Embryonic facial prominence (tissue), 1 donor: ENCODE results near the gene TRPM3.
"Not testable (repeated sequence)": the region's sequence is repeated elsewhere in the genome, so short reads cannot be mapped to it uniquely, and the experiment has no call there.

ENCODE experiments used
- DNase-seq: peaks from one replicate; pipeline ENCODE4 v3.0.0-alpha.2; 2016; ENCODE audit errors: extremely low spot score

TRPM3 gene

DNA sequence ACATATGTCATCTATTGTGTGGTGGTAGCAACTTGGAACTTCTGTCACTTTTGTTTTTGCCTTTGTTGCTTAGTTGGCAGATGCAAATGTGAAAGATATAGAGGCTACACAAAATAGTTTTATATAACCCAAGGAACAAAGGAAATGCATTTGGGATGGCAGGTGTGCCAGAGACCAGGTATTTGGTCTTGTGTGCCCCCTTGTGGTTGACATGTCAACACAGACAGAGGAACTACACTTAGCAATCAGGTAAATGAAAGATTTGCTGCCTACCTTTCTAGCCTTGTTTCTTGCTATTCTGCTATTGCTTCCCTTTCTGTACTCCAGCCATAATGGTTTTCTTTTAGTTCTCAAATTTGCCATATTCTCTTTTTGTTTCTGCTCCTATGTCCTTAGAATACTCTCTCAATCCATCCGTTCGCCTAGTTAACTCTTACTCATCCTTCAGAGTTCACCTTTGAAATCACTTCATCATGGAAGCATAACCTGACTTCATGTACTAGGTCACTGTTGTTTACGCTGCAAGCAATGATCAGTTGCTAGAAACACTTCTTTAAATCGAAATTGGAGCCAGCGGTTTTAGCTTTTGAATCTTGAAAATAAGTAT, 119.5 kb downstream of the TRPM3 start:
- DNase-seq, result no peak

DNA sequence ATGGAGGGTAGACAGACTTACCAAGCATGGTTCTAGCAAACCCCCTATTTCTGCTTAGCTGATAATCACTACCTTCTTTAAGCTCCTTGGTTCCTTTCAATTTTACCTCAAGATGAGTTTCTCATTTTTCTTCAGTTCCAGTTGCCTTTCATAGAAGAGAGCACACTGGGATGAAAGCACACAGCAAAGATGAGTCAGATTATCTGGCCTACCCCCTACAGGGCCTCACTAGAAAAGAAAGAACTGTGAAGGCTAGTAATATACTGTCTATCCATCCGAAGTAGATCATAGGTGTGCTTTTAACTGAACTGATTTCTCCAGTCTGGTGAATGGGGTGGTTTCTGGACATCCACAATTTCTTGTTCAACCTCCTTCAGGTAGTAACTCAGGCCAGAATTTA, 122.5 kb downstream of the TRPM3 start:
- DNase-seq, result no peak

DNA sequence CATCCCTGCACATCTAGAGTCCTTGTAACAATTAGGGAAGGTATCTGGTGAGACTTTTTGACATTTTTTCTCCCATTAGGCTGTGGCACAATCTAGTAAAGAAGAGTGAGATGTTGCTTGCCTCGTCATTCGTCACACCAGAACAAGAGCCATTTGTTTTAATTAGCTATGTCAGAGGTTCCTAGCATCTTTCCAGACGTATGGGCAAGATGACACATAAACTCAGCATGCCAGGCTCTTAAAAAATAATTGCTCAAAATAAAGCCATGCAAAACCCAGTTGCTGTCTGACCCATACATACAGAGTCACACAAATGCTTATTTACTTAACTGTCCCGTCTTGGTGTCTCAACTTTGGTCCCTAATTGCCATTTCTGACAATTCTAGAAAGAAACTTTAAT, 125.9 kb downstream of the TRPM3 start:
- no peak for DNase-seq

DNA sequence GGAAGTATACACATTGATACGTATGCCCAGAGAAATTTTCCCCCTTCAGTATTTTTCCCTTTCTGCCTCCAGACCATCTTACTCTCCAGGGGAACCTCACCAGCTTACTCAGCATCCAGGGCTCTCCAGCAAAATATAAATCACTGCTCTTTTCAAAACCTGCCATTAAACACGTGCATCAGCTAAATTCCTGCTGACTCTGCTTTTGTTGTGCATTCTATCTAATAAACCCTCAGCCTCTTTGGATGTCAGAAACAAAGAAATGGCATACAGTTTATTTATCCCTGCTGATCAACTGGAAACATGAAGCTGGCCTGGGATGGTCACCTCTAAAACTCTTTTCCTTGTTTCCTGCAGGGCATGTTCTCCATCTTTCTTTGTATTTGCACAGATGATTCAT, 126.8 kb downstream of the TRPM3 start:
- no peak for DNase-seq

DNA sequence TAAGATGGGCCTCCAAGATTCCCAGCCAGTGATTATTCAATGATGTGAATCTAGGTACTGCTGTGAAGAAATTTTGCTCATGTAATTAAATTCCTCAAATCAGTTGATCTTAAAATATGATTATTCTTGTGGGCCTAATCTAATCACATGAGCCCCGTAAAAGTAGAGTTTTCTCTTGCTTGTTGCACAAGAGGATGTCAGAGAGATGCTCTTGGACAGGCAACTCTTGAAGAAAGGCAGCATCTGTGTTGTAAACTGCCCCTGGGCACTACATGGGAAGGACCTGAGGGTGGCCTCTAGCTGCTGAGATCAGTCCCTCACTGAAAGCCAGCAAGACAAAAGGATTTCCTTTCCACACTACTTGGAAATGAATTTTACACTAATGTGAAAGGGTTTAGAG, 132.9 kb downstream of the TRPM3 start:
- DNase-seq, result no peak

DNA sequence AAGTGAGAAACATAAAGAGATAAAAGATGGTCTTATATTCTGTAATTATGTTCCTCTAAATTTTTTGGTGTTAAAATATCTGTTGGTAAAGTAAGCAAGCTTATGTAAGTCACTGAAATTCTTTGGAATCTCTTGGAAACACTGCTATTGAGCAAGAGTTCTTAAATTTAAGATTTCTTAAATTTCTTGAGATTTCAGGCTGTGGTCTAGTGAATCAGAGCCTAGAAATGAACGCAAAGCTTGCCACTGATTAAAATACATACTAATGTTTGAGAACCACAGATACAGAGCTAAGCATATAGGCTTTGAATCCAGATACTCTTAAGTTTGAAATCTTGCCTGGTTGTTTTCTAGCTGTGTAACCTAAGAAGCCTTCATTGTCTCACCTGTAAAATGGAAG, 133.4 kb downstream of the TRPM3 start:
- DNase-seq, result no peak

DNA sequence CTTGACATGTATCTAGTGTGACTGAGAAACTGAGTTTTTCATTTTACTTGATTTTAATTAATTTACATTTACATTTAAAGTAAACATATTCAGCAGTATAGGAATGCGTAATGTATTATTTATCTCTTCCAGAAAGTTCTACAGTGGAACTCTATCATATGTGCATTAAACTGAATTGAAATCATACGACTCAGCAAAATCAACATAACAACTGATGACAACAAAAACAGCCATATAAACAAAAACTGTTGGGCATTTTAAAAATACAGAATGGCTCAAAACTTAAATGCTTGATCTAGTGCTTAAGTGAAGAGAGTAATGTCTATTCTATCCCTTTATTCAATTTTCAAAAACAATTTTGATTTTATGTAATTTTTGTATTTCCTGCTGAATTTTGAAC, 134.4 kb downstream of the TRPM3 start:
- DNase-seq, result no peak

DNA sequence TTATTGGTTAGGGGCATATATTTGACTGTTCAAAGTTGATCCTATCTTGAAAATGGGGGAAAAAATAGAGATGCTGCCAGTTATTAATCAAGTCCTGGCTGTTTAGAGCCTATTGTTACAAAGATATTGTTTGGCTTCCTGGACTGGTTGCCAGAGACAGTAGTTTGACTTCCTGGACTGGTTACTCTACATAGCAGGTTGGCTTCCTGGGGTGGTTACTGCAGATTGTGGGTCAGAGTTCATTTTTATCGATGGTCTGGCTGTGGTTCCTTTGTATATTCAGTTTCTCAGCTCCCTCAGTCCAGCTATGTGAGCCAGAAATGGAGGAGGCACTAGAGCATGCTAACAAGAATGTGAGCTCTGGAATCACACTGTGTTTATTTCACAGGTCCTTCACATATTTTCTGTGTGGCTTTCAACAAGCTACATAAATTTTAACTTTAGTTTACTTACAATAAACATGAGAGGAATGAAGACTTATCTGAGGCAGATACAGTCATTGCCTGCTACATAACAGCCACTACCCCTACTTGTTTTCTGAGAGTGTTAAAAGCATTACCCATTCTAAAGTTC, 137.6 kb downstream of the TRPM3 start:
- DNase-seq, result no peak

DNA sequence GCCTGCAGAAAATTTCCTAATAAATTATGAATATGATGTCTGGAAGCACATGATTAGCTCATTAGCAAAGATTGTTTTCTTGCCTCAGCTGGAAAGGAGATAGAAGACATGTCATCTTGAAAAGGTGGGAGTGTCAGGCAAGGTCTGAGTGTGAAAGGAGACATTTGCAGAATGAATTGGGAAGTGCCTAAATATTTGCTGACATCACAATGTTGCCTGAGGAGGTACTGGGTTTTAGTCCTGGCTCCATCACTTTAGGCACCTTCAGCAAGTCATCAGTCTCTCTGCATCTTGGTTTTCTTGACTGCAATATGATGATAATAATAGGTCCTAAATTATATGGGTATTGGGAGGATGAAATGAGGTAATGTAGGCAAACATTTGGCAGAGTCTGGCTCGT, 140.1 kb downstream of the TRPM3 start:
- no peak for DNase-seq

DNA sequence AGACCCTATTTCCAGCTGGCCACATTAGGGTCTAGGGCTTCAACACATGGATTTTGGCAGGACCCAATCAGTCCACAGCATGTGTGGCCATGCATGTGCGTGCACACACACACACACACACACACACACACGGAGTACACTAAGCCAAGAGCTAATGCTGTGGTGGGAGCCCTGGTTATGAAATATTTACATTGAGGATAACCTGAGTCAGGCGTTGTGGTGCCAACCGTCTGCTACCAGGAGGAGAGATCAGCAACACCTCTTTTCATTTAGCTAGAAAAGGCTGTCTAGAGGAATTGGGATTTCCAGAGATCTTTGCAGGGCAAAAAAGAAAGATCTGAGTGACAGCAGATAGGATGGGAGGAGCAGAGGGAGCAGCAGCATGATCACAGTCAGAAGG, 141.5 kb downstream of the TRPM3 start:
- DNase-seq, result no peak

DNA sequence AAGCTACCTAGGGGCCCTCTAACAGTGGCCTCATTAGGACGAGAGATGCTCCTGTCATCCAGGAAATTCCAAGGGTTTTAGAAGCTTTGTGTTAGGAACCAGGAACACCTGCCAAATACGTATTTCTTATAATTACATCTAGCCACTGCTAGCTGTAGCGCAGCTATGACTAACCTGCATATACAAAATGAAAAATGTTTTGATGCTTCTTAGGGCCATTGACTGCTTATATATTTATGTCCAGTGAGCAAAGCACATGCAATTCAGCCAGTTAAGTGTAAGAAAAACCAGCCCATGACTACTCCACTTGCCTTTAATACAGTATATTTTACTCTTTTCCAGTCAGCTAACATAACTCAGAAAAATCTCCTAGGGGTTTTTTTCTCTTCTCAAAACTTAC, 143.3 kb downstream of the TRPM3 start:
- no peak for DNase-seq

DNA sequence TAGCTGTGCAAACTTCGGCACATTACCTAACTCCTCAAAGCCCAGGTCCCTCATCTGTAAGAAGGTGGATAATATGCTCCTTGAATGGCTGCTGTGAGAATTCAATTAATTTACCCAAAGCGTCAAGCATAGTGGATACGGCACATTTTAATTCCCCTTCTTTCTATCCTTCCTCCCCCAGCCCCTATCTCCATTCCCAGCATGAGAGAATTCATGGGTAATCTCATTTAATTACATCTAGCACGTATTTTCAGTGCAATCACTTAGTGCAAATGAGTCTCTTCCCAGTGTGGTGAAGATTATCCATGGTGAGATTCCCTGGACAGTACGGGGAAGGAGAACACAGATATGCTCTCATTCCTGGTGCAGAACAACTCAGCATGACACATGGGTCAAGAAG, 145.6 kb downstream of the TRPM3 start:
- DNase-seq, result no peak

DNA sequence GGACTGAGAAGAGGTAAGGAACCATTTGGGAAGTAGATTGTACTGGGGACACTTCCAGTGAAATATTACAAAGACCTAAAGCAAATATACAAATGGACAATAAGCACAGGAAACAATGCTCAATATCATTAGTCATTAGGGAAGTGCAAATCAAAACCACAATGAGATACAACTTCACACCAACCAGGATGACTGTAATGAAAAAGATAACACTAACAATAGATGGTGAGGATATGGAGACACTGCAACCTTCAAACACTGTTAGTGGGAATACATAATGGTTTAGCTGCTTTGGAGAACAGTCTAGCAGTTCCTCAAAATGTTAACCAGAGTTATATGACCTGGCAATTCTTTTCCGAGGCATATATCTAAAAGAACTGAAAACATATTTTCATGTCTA, 149.7 kb downstream of the TRPM3 start:
- DNase-seq, result no peak

DNA sequence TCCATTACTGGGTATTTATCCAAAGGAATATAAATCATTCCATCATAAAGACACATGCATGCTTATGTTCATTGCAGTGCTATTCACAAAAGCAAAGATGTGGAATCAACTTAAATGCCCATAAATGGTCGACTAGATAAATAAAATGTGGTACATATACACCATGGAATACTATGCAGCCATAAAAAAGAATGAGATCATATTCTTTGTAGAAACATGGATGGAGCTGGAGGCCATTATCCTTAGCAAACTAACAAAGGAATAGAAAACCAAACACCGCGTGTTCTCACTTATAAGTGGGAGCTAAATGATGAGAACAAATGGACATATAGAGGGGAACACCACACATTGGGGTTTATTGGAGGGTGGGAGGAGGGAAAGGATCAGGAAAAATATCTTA, 155.0 kb downstream of the TRPM3 start:
- not testable (repeated sequence) for DNase-seq

DNA sequence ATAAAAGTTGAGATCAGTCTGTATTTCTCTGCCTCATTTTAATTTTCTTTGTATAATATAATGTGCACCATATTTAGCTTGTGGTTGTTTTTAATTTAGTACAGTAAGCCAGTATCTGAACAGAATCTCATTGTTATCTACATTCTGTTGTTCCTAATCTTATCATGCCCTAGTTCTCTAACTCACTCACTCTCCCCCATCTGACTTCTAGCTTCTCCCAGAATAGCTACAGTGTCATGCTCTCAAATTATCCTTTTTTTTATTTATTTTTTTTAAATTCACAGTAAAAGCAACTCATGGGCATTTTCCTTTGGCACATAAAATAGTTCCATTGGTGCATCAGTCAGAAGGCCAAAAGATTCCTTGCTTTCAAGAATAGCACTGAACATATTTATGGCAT, 156.6 kb downstream of the TRPM3 start:
- DNase-seq, result no peak

DNA sequence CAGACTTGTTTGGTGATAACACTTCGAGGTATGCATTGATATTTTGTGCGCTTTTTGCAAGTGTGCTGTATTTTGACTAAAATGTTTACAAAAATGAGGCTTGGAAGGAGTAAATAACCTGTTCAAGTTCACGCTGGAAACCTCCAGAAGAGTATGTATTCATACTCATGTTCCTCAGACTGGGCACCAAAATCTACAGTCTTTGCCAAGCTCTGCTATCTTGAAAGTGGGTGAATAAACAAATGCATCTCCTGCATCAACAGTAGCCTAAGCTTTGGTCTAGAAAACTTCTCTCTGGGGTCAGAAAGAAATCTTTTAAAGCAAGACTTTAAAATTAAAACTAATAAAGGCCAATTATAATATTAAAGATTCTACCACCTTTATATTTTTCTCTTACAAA, 157.9 kb downstream of the TRPM3 start:
- no peak for DNase-seq

DNA sequence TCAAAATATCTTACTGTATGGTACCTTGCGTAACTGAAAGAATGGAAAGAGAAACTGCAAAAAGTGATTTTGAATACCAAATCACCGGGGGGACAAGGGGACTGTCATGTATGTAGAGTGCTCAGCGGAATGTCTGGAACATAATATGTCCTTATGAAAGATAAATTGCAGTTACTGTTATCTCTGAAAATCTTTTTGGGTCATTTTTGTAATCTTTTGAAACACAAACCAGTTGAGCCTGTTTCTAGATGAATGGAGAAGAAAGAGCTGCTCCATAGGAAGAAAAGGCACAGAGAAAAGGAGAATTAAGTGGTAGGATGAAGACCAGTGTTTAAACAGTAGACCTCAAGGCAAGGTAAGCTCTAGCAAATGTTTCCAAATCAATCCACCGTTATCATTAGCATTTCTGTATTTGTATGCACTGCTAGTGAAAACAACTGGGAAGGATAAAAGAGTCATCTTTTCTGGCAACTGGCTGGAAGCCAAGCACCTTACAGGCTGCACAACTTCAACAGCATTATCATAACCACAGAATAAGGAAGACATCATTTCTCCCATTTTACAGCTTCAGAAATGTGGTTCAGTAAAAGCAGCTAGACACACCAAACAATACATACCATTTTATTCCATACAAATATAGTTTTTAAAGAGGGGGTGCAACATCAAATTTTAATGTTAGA, 158.5 kb downstream of the TRPM3 start:
- DNase-seq, result no peak

DNA sequence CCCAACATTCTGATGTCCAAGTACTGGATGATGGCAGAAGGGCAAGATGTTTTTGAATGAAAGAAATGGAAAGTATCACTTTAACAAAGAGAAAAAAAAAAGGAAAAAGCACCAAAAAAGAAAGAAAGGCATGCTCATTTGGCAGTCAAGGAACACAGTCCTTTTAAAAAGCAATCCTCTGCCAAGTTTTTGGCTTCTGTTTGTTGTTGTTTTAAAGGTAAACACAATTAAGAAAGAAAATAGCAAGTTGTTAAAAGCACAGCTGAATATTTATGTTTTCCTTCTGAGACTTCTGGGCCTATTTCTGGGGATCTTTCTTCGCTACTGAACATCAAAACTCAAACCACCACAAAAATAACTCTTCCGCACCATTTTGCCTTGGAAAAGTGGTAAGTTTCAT, 162.1 kb downstream of the TRPM3 start:
- DNase-seq, result no peak

DNA sequence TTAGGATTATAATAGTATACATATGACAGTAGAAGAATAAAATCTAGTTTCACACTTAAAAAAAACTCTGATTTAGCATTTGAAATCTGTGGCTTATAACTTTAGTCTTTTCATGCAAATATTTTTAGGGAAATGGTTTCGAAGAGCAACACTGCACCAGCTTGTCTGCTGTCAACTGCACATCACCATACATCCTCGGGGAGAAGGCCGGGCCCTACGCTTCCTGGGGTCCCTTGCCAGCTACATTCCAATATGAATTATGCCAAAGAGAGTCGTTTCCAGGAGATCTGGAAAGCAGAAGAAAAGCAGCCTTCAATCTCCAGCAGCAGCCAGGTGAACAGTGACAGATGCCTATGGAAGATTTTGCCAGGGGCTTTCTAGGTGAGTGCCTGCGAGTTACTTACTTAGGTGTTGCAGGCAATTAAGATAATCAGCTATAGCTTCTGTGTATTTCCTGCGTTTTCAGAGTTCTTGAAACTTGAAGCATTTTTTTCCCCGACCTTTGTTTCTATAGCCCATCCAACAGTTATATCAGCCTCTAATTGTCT, 166.8 kb downstream of the TRPM3 start:
- no peak for DNase-seq

DNA sequence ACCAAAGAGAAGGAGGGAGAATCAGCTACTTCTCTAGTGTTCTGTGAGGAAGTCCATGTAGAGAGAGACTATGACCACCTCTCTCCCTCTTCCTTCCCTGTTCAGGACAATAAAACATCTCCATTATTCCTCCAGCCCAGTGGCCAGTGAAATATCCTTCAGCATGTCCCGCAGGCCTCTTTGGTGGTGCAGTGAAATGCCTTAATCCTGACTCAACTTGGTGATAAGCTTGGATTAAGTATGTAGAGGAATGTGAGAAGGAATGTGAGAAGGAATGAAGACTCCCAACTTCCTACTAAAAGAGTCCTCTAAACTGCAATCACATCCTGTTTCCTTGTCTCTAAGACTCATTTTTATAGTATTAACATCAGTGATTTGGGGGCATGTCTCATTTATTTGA, 167.3 kb downstream of the TRPM3 start:
- DNase-seq, result no peak

DNA sequence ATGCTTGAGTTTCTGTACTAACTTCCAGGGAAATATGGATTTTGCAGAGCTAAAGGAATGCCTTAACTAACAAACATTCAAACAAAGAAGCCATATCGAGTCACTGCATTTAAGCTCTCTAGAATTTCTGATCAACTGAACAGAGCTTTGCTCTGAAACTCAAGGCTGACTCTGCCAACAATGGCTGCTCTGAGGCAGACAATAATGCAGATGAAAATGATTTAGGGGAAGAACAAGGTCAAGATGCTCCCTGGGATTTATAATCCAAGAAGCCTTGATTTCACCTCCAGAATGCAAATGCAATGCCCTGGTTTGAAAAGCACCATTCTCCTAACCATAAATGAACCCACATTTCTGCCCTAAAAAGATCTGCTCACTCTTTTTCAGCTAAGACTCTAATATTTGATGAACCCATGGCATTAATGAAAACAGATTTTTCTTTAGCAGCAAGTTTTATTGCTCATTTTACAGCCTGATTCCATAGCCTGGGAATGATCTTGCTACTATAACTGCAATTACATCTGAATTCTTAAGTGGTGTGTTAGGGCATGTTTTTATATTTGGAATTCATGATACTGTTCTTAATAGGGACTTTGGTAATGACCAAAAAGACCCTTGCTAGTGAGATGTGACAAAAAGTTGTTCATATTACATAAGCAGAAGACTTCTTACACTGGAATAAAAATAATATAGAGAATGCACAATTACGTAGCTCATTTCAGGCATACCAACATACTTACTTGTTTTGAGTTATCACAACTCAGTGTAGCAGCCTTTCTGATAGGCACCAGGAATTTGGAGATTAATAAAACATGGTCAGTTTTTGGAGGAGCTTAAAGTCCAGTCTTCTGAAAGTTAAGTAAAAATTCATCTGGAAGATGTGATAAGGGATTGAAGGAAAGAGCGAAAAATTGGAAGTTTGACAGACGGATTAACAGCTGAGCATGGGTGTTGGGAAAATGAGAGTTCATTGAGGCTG, 169.4 kb downstream of the TRPM3 start:
- DNase-seq, result no peak

DNA sequence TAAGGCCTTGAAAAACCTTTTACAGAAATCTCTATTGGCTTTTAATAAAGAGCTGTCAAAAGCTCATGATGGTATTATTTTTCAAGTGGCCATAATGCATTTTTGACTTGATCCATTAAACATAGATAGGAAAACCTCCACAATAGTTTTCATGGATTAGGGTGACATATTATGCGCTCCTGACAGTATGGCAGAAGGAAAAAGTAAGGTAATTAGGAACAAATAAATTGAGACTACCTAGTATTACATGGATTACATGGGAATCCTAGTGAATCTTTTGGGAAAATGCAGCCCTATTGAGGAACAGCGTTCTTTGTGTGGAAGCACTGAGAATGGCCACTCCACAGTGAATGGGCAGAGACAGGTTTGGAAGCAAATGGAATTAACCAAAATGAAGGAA, 171.2 kb downstream of the TRPM3 start:
- DNase-seq, result no peak
